MCF 10A (cell line): ENCODE data around the gene PCDHB7. TPM values are rescaled to one million over a fixed set of nuclear protein-coding genes. Genes with fewer than 3 reads are reported as not detected.
"Not testable (repeated sequence)": the region's sequence is repeated elsewhere in the genome, so short reads cannot be mapped to it uniquely, and the experiment has no call there.

Experiments
- BruUV-seq: library from RNA; stranded (reverse); fragments of 400-500 nt; replicated peaks from 2 replicates; lab custom pipeline; 2021; lab: Mats Ljungman, UMichigan
- CTCF ChIA-PET: fragments of 300-600 bp; sonication (Branson Sonifier 250); formaldehyde crosslinking; extraction: SDS; loops from one replicate; lab custom pipeline; 2021; ENCODE audit warnings: antibody characterized with exemption, inconsistent platforms; lab: Yijun Ruan, JAX
- POLR2A ChIA-PET: fragments of 300-600, 350-650 bp; sonication (Branson Sonifier 250); formaldehyde crosslinking; extraction: SDS; loops from one replicate; lab custom pipeline; 2020; ENCODE audit warnings: antibody characterized with exemption, inconsistent platforms; lab: Yijun Ruan, JAX
- DNase-seq: peaks from one replicate; pipeline ENCODE4 v3.0.0-alpha.2; 2018; ENCODE audit not compliant: unreplicated experiment
- H3K27ac Mint-ChIP-seq: one replicate; pipeline ENCODE4 v1.8.0; 2022; ENCODE audit warnings: mild to moderate bottlenecking, low read depth, mixed read lengths; ENCODE audit not compliant: unreplicated experiment
- H3K27me3 Mint-ChIP-seq: one replicate; pipeline ENCODE4 v1.8.0; 2022; ENCODE audit warnings: mixed read lengths; ENCODE audit not compliant: insufficient read depth, unreplicated experiment
- H3K36me3 Mint-ChIP-seq: one replicate; pipeline ENCODE4 v1.8.0; 2022; ENCODE audit warnings: mild to moderate bottlenecking, moderate library complexity, mixed read lengths; ENCODE audit not compliant: insufficient read depth, unreplicated experiment
- H3K4me1 Mint-ChIP-seq: one replicate; pipeline ENCODE4 v1.8.0; 2022; ENCODE audit warnings: mixed read lengths; ENCODE audit not compliant: insufficient read depth, unreplicated experiment
- H3K4me3 Mint-ChIP-seq: one replicate; pipeline ENCODE4 v1.8.0; 2022; ENCODE audit warnings: mild to moderate bottlenecking, moderate library complexity, mixed read lengths; ENCODE audit not compliant: unreplicated experiment
- H3K9me3 Mint-ChIP-seq: one replicate; pipeline ENCODE4 v1.8.0; 2022; ENCODE audit warnings: mixed read lengths; ENCODE audit not compliant: unreplicated experiment
- CTCF ChIP-seq: fragments of 200-600 bp; IDR thresholded peaks from one replicate; pipeline ENCODE4 v1.8.0; 2022; ENCODE audit warnings: antibody characterized with exemption, mild to moderate bottlenecking; ENCODE audit not compliant: unreplicated experiment
- intact Hi-C: fragments of 100-400 bp; cut with micrococcal nuclease; formaldehyde crosslinking; loops from 2 replicates; pipeline ENCODE4 v1.14.1; 2022
- total RNA-seq: library from RNA; stranded (reverse); gene quantifications from 2 replicates; pipeline ENCODE4 v1.2.3, GENCODE V29; 2022

PCDHB7 gene
- total RNA-seq, 1 experiment from 2014 or later, result 0.28 TPM

GRCh38 chr5:141135718-141136266, 36.7 kb upstream of the PCDHB7 start:
- Mint-ChIP-seq H3K4me3 (peak overlapping the region; percentile 96), H3K27ac (peak overlapping the region; percentile 93), H3K27me3 (no peaks in the 10 kb centered on the region), H3K4me1 (no peaks in the 10 kb centered on the region), H3K36me3 (peaks cover 6% of the 10 kb centered on the region), H3K9me3 (peaks cover 40% of the 10 kb centered on the region)
- TF ChIP-seq CTCF, result no peak
- intact Hi-C loops, result no loop called here
- ChIA-PET CTCF (interaction anchor here (0.9 kb wide), 1 partner anchor 384 kb away, joined by 3 read pairs; no protein-coding TSS in a partner anchor), POLR2A (no interaction called here)
- DNase-seq, result no peak
- BruUV-seq, result no TSS peak

- H3K4me3 Mint-ChIP-seq, DNase-seq, H3K36me3 Mint-ChIP-seq, H3K27me3 Mint-ChIP-seq, H3K27ac Mint-ChIP-seq, BruUV-seq, H3K4me1 Mint-ChIP-seq, POLR2A ChIA-PET, intact Hi-C loops: not testable (repeated sequence)
- CTCF ChIA-PET, result interaction anchor here (0.7 kb wide), 1 partner anchor 140 kb away, joined by 3 read pairs; no protein-coding TSS in a partner anchor
- H3K9me3 Mint-ChIP-seq, result peaks cover 44% of the 10 kb centered on the region
Measured at GRCh38 chr5:141137346-141137745, 35.1 kb upstream of the PCDHB7 start.

- POLR2A ChIA-PET, result interaction anchor here (0.6 to 0.7 kb wide), 2 partner anchors 340 to 369 kb away, joined by 3 read pairs; no protein-coding TSS in a partner anchor
- peak; percentile 6 for DNase-seq
- peaks cover 24% of the 10 kb centered on the region for H3K9me3 Mint-ChIP-seq
Measured at GRCh38 chr5:141149812-141150211, 22.6 kb upstream of the PCDHB7 start, which contains the start of gene PCDHB6. Gene PCDHB6, plus strand, starts transcription at chr5:141150057. Its CDS starts 201 bp downstream, at chr5:141150258.

GRCh38 chr5:141150224-141150992, 22.0 kb upstream of the PCDHB7 start:
- Mint-ChIP-seq H3K27me3 (no peaks in the 10 kb centered on the region), H3K9me3 (peaks cover 26% of the 10 kb centered on the region), H3K27ac (no peak overlapping the region), H3K4me3 (peak overlapping the region; percentile 55), H3K36me3 (no peaks in the 10 kb centered on the region), H3K4me1 (no peaks in the 10 kb centered on the region)
- CTCF ChIA-PET, result interaction anchor here (0.6 to 1.0 kb wide), 3 partner anchors 15 to 151 kb away, joined by 3 read pairs; no protein-coding TSS in a partner anchor
- TF ChIP-seq CTCF, result no peak
- POLR2A ChIA-PET, result interaction anchor here (0.6 to 0.7 kb wide), 2 partner anchors 339 to 369 kb away, joined by 3 read pairs; no protein-coding TSS in a partner anchor
- intact Hi-C loops, result no loop called here
- DNase-seq, result no peak
- no TSS peak for BruUV-seq

More at GRCh38 chr5:141149812-141150211, 22.6 kb upstream of the PCDHB7 start, which contains the start of gene PCDHB6:
- Mint-ChIP-seq H3K27me3 (no peaks in the 10 kb centered on the region), H3K36me3 (no peaks in the 10 kb centered on the region), H3K27ac (no peak within 1 kb of the TSS), H3K4me1 (no peaks in the 10 kb centered on the region), H3K4me3 (peak within 1 kb of the TSS; percentile 55)
- TF ChIP-seq CTCF, result no peak
- CTCF ChIA-PET, result no interaction called here
- intact Hi-C loops, result no loop called here
- no TSS peak for BruUV-seq
